CD4-positive, alpha-beta T cell treated with Interleukin-15 for 1 hour (primary cell): Measurements from ENCODE around the gene TTC28.
"Not testable (repeated sequence)": the region's sequence is repeated elsewhere in the genome, so short reads cannot be mapped to it uniquely, and the experiment has no call there.

Experiments
- DNase-seq: peaks from one replicate; pipeline ENCODE4 v3.0.0-alpha.2; 2020

Gene TTC28

DNA sequence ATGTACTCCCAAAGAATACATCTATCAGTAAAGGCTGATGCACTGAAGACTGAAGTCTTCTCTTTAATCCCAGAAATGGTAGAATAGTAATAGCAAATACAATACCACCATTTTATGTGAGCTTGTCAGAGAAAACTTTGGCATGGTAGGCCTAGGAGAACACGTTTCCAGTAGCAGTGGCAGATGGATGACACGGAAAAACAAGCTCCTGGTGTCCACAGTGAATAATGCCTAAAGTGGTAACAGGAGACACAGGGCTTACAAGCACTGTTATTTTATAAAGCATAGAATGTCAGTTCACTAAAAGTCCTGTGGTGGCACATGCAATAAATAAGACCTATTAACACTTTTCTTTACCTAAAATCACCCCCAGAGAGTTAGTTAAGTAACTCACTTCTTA is 277.6 kb downstream of the TTC28 start:
- DNase-seq, result no peak

DNA sequence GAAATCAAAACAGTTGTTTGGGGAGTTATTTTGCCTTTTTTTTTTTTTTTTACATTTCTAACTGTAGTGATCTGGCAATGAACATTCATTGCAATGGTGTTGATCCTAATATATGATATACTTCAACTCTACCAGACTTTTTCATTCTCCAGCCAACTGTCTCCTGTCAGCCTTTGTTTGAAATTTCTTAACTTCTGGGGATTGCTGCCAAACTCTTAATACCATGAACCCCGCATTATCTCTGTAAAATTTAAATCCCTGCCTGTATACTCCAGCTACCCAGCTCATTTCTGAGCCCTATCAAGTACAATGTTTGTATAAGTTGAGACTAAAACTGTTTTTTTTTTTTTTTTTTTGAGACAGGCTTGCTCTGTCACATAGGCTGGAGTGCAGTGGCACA is 280.7 kb downstream of the TTC28 start:
- no peak for DNase-seq

DNA sequence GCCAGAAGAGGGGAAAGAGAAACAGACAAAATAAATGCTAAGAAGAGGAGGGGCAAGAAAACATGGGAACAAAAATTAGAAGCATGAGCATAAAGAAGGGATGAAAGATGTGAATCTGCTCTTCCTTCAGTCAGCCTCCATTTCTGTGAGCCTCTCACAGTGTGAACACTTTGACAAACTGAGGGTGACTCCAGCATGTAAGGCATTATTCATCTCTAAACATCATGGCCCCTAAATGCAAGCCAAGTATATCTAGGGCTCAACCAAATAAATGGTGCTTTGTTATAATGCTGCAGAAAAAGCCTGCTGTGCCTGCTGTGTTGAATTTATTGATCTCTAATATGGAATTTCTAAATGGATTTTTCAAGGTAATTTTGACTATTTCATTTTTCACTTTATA is 281.3 kb downstream of the TTC28 start:
- DNase-seq, result no peak

DNA sequence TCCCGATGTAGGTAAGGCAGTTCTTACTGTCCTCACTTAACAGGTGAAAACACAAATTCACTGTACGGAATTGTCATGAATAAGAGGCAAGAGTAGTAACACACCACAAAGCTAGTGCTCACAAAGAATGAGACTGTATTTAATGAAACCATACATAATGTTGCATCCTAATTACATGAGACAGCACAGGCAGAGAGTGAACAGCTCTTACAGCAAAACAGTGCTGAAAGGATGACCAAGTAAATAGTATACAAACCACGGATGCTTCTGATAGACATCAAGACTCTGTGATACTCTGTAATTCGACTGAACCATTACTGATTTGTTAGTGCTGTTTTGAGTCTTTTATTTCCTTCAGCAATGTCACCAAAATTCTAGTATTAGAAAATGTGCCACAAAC is 282.3 kb downstream of the TTC28 start:
- no peak for DNase-seq

DNA sequence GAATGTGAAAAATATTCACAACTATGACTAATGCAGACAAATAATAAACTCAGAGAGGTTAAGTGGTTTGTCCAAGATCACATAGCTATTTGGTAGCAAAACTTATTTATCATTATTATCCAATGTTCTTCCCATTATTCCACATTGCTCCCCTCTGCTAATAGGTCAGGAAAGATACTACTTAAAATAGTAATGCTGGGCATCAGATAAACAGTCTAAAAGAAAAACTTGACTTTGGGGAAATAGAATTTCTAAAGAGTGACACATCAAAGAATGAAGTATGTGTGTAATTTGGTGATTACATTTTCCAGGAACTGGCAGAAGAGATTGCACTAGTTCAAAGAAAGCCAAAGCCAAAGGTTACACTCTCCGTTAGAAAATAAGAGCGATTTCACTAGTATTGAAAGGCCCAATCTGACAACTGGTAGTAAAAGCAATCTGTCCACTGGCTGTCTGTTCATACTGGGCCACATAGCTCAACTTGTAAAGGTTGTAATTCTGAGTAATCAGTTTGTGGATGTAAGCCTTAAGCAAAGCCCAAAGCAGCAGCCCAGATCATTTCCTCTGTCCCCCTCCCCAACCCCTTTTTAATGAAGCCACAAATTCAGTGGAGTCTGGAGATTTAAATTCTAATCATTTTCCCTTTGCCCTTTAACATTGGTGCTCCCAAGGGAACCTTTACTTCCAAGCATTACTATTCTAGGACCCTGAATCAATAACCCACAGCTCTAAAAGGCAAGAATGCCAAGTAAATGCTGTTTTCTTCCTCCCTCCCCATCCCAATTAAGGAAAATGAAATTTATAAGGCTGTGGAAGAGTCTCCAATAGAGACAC is 283.5 kb downstream of the TTC28 start:
- DNase-seq, result no peak

DNA sequence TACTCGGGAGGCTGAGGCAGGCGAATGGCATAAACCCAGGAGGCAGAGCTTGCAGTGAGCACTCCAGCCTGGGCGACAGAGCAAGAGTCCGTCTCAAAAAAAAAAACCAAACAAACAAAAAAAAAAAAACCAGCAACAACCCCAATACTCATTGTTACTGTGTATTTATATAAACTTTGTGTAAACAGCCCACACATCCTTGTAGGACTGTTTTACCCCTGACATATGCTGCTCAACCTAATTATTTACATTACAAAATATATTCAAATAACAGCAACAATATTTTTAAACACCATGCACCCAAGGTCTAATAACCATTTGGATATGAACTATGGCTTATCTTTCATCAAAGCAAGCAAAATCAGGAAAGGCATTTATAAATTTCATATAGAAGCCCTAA is 284.1 kb downstream of the TTC28 start:
- no peak for DNase-seq

DNA sequence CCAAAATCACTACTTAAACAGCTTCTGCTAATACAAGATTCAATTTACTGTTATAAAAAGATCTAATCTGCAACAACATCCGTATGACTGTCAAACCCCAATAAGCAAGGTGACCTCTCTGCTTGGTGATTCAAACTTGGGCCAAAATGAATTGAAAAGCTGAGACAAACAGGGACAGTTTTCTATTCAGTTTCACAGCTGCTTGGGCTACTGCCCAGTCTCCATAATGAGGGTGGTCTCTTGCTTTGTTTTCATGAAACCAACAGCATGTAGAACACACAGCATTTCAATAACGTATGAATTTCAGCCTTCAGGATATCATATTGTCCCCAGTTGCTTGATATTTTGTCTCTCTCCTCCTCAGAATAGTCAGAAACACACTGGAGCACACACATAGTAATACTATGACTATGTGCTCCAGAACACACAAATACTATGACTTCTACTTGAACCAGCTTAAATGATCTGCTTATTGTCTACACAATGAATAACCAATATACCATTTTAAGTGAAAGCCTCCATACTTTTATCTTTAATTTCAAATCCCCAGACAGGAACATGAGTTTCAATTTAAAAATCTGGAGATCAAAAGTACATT is 285.0 kb downstream of the TTC28 start:
- DNase-seq, result no peak

DNA sequence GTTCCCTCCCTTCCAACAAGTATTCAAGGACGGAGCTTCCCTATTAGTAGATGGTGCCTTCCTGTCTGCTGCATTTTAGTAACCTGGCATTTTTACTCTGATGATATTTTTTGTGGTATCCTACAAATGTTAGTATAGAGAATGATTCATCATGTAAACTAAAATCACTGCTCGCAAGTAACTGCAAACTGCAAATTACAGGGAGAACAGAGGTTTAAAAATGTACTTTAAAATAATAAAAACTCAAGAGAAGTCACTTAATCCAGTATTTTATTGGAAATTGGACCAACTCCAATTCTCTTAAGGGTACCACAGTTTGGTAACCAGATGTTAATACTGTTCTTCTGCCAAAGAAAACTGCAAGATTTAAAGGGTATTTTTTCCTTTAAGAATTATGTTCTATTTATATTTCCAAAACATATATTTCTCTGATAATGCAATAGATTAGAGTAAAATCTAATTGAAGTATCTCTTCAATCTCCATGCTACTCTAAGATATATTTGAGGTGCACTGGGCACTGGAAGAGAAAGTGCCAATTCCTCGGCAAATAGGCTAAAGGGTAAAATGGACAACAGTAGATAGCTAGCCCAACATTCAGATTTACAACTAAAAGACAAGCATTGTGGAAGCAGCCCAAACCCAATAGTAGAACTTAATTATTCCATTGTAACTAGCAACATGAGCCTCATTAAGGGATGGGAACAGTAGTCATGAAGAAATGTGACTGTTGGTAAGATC is 298.0 kb downstream of the TTC28 start:
- no peak for DNase-seq

DNA sequence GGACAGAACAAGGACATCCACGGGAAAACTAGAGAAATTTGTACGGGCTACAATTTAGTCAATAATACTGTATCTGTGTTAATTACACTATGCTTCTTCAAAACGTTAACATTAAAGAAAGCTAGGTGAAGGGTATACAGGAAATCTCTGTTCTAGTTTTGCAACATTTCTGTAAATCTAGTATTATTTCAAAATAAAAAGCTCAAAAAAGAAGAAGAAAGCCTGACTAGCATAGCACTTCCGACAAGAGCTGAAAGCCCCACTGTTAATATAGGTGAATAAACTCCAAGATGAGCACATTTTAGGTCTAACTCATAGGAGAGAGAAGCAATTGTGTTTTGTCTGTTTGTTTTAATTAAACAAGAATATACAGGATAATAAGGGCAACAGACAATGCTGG is 299.7 kb downstream of the TTC28 start:
- DNase-seq, result no peak

DNA sequence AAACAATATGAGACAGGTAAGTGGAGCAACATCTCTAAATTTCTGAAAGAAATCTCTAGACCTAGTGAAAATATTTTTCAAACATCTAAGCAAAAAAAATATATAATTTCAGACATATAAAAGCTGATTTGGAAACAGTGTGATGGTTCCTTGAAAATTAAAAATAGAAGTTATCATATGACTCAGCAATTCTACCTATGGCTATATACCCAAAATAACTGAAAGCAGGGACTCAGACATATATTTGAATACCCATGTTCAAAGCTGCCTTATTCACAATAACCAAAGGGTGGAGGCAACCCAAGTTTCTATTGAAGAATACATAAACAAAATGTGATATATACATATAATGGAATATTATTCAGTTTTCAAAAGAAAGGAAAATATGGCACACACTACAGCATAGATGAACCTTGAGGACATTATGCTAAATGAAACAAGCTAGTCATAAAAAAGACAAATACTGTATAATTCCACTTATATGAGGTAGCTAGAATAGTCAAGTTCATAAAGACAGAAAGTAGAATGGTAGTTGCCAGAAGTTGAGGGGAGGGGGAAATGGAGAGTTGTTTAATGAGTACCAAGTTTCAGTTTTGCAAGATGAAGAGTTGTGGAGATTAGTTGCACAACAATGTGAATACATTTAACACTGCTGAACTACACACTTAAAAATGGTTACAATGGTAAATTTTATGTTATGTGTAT is 300.4 kb downstream of the TTC28 start:
- no peak for DNase-seq

DNA sequence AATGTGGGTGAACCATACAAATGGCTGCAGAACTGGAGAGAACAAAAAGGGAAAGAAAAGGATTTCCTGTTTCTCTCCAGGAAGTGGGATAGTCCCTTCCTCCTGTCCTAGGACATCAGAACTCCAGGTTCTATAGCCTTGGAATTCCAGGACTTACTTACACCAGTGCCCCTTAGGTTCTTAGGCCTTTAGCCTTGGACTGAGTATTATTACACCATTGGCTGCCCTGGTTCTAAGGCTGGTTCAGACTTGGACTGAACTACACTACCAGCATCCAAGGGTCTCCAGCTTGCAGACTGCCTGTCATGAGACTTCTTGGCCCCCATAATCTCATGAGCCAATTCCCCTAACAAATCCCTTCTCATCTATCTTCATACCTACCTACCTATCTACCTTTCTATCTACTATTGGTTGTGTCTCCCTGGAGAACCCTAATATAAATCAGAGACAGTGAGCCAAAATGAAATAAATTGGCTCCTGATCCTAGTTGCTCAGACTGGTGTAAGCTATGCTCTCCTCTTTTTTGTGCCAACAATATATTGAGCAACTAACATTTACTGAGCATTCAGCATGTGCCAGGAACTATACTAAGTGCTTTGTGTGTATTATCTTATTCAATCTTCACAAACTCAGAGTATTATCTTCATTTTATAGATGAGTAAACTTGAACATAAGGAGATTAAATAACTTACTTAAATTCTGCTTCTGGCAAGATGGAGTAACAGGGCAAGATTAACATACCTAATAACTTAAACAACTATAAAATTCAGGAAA is 303.7 kb downstream of the TTC28 start:
- no peak for DNase-seq

DNA sequence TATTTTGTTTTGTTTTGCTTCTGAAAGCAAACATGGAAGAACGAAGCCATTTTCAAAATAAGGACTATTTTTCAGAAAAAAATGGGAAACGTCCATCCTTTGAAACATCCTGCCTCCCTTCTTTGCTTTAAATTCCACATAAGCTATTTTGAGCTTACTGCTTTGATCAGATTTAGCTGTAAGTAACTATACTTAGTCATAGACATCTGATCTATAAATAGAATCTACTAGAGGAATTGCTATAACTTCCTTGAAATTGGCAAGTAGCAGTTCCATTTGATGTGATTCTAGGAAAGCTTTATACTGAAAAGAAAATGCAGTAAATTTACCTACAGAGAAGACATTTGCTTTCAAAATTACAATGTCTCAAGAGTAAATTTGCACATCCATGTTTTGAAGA is 305.8 kb downstream of the TTC28 start:
- no peak for DNase-seq

DNA sequence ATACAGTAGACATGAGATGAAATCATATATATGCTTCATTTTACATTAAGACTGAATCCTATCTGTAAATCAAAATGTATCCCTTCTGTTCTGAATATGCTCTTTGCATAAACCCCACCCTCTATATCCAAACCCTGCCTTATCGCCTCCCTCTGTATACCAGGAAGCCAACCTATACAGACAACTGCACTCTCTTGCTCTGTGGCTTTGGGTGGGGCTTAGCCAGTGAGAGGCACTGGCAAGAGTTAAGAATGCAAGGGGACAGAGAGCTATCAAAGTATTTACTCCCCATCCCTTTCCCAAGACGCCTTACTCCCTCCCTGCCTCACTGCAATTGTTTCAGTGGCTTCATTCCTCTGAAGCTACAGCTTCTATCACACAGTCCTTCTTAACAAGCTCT is 309.8 kb downstream of the TTC28 start:
- no peak for DNase-seq

DNA sequence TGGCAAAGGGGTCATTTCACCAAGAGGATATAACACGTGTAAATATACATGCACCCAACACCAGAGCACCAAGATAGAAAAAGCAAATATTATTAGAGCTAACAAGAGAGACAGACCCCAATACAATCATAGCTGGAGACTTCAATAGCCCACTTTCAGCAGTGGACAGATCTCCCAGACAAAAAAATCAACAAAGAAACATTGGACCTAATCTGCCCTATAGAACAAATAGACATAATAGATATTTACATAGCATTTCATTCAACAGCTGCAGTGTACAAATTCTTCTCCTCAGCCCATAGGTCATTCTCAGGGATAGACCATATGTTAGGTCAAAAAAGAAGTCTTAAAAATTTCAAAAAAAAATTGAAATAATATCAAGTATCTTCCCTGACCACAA is 312.8 kb downstream of the TTC28 start:
- DNase-seq, result no peak

DNA sequence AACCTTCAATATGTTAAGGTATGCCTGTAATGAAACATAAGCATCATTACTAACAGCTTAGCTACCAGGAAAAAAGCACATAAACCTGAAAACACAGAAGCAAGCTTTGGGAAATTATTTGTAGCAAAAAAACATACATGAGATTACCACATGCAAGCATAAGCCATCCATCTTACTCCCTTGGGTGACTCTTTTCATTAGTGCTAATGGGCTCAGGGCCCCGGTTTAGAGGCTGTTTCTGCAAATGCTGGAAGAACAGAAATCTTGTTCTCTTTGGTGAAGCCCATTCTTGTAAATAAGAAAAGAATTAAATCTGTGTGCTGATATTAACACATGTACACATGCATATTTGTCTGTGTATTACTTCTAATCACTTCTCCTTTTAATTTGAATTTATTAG is 314.3 kb downstream of the TTC28 start:
- no peak for DNase-seq

DNA sequence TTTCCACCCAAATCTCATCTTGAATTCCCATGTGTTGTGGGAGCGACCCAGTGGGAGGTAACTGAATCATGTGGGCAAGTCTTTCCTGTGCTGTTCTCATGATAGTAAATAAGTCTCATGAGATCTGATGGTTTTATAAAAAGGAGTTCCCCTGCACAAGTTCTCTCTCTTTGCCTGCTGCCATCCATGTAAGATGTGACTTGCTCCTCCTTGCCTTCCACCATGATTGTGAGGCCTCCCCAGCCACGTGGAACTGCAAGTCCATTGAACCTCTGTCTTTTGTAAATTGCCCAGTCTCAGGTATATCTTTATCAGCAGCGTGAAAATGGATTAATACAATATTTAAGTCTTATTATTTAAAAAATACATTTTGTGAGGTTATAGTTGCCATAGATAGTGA is 315.5 kb downstream of the TTC28 start:
- not testable (repeated sequence) for DNase-seq

DNA sequence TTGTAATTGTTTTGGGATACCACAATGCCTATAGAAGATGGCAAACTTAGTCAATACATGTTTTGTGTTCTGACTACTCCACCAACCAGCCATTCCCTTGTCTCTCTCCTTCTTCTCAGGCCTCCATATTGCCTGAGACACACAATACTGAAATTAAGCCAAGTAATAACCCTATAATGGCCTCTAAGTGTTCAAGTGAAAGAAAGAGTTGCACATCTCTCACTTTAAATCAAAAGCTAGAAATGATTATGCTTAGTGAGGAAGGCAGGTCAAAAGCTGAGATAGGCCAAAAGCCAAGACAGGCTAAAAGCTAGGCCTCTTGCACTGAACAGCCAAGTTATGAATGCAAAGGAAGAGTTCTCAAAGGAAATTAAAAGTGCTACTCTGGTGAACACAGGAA is 318.7 kb downstream of the TTC28 start:
- no peak for DNase-seq

DNA sequence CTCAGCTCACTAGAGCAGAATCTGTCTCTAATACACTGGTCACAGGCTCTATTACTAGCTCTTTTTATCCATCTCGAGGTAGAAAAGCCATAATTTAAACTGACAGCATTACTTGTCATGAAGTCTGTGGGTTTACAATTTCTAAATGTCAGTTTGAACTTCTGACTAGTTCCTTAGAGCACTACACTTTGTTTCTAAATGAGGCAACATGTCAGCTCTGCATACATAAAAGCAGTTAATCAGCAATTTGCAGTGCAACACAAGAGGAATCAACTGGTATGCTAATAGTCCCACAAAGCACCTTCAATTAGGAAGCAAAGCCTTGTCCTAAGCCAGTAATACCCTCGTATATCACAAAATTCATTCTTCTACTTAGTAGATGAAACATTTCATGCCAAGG is 321.3 kb downstream of the TTC28 start:
- DNase-seq, result no peak

DNA sequence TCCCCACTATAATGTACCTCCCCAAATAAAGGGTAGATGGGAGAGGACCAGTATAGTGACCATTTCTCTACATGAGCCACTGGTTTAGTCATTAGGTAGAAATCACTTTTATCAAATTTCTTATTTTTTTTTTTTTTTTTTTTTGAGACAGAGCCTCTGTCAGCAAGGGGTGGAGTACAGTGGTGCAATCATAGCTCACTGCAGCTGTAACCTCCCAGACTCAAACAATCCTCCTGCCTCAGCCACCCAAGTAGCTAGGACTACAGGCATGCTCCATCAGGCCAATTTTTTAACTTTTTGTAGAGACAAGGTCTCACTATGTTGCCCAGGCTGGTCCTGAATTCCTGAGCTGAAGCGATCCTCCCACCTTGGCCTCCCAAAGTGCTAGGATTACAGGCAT is 322.4 kb downstream of the TTC28 start:
- DNase-seq, result no peak

DNA sequence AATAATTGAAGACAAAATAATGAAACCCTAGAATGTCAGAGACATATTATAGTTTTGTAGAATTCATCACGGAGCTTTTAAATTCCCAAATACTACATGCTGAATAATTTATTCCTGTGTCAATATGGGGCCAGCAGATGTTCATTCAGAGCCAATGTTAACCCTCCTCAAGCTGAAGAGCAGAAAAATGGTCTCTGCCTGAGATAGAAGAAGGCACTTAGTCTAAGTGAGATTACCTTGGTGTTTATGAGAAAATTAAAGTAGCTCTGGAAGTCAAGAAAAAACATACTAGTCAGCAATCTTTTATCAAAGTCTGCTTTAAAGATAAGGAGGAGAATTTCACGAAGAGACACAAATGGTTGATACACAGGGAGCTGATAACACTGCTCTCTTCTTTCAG is 328.2 kb downstream of the TTC28 start:
- DNase-seq, result no peak

DNA sequence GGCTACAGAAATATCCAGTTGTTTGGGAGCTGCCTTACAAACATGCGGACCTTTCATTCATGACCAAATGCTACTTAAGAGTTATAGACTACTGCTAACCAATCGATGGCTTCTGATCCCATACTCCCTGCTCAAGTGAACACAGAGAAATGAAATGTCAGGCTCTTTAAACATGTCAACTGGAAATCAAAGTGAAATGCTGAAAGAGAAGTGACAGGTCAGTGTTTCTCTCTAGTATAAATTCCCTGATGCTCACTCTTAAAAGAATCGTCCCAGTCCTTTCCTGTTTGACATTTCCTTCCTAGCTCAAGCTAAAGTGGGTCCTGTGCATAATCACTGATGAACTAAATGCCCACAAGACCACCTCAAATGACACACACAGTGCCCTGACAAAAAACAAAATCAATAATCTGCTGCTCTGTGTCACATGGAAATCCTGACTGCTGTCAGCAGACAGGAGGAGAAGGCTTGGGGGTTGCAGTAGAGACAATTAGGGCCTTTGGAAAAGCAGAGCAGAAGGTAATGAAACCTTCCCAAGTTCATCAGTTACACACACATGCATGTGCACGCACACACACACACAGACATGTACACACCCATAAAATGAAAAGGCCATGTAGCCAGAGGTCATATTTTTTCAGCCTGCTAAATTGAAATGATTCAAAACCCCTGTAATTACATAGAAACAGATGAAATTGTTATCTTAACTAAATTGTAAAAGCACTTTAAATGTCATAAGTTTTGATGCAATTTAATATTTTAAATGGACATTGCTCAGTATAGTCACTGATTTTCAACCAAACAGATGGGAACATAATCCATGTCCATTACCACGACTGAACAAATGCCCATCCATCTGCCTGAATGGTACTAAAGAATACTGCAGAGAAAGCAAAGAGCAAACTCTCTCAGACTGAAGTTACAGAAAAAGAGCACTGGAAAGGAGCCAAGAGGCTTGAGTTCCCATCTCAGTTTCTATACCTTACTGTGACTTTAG is 330.7 kb downstream of the TTC28 start:
- no peak for DNase-seq
